ENCODE data around the gene CWC25. TPM values are rescaled to one million over a fixed set of nuclear protein-coding genes. Genes with fewer than 3 reads are reported as not detected.
A peak's percentile ranks its signal among the peaks of the same experiment; 100 is the strongest.

CWC25 gene
- total and polyA plus RNA-seq, 9 of the 15 experiments (the other 6 are each of a cell fraction or from before 2014, with no cell fraction given) = 16.5 to 27.4 (median 23.0) TPM

GRCh38 chr17:38799501-38800236 lies 25.5 kb downstream of the CWC25 start, which contains the start of gene PIP4K2B (continued):
- TF ChIP-seq SMARCB1 (IDR thresholded peaks at IDR 0.05; ENCODE audit: insufficient read length, low read depth) (no peak), CREB3 (tag; conservative IDR thresholded peaks at IDR 0.05; ENCODE audit: low read depth) (no peak), NFRKB (IDR thresholded peaks at IDR 0.05; ENCODE audit: low read depth) (peak; percentile 97), BRCA1 (IDR thresholded peaks at IDR 0.05) (no peak), BRCA1 (CRISPR knock-in tag; IDR thresholded peaks at IDR 0.05) (no peak), ATF7 (IDR thresholded peaks at IDR 0.05) (peak; percentile 99), ELF4 (CRISPR knock-in tag; IDR thresholded peaks at IDR 0.05) (no peak), ZNF695 (CRISPR knock-in tag; IDR thresholded peaks at IDR 0.05) (no peak), SMAD4 (CRISPR knock-in tag; conservative IDR thresholded peaks at IDR 0.05) (0 out of 2 replicates have a peak, but pooled peaks have one; percentile 64), ZNF197 (CRISPR knock-in tag; IDR thresholded peaks at IDR 0.05; ENCODE audit: low read depth) (no peak), ZNF282 (CRISPR knock-in tag; IDR thresholded peaks at IDR 0.05) (no peak), C11orf30 (IDR thresholded peaks at IDR 0.05; ENCODE audit: low read depth) (no peak), NKRF (IDR thresholded peaks at IDR 0.05; ENCODE audit: borderline replicate concordance) (no peak; the same call in 1 of the 2 replicates), PURB (CRISPR knock-in tag; IDR thresholded peaks at IDR 0.05; ENCODE audit: low read depth) (no peak), NRF1 (conservative IDR thresholded peaks at IDR 0.05 in 1 of 2, IDR thresholded peaks at IDR 0.05 in 1 of 2) (peak; percentile 37 to 51; a peak in 3 of 4 replicates), MYC (IDR thresholded peaks at IDR 0.05; ENCODE audit: low read depth, low read length) (peak; percentile 89), MYC (CRISPR knock-in tag; IDR thresholded peaks at IDR 0.05; ENCODE audit: borderline replicate concordance, low read depth) (no peak), MNT (conservative IDR thresholded peaks at IDR 0.05) (peak; percentile 60 to 74; a peak in 3 of 4 replicates), FOXK1 (CRISPR knock-in tag; IDR thresholded peaks at IDR 0.05; ENCODE audit: borderline replicate concordance) (no peak), CEBPB (tag; IDR thresholded peaks at IDR 0.05) (no peak), KLF13 (tag; IDR thresholded peaks at IDR 0.05; ENCODE audit: borderline replicate concordance, low read depth) (peak; percentile 88), ZBTB9 (CRISPR knock-in tag; IDR thresholded peaks at IDR 0.05) (0 out of 2 replicates have a peak, but pooled peaks have one; percentile 32), ZNF184 (CRISPR knock-in tag; IDR thresholded peaks at IDR 0.05) (no peak), RNF2 (IDR thresholded peaks at IDR 0.05) (peak; percentile 80; the same call in 1 of the 2 replicates)

Measured in K562 (cell line).